Measurements from ENCODE around the gene XYLT1. TPM values are rescaled to one million over a fixed set of nuclear protein-coding genes. Genes with fewer than 3 reads are reported as not detected.
A peak's percentile ranks its signal among the peaks of the same experiment; 100 is the strongest.

XYLT1 gene
- total RNA-seq, 4 donors from 2014 or later = 6.6 to 17.2 (median 10.0) TPM

DNA sequence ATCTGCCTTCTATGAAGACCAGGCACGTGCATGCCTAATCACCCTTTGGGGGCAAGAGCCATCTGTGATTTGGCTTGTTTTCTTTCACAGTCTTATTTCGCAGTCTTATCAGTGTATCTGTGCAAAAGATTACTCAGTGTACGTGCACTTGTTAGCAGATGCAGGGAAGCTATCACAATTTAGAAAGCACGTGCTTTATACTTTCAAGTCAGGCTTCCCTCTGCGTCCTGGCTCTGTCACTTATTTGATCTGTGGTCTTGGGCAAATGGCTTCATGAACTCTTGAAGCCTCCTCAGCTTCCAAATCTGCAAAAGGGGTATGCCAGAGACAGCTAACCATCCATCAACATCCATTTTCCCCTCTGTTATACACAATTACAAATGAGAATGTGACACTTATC, 246.4 kb downstream of the XYLT1 start:
- intact Hi-C loops (cut with DNase I) = loop anchor here (10.0 kb wide), 1 partner anchor 250 kb away; the partner anchor contains the start of gene XYLT1
- Histone ChIP-seq H3K27ac (peak overlapping the region in 2 of 4 donors; percentile 60 to 68), H3K9me3 (no peaks in the 10 kb centered on the region), H3K4me3 (no peak overlapping the region), H3K36me3 (no peaks in the 10 kb centered on the region), H3K4me1 (peaks cover 14 to 62% (median 23%) of the 10 kb centered on the region in 3 donors), H3K27me3 (no peaks in the 10 kb centered on the region)
- no peak for DNase-seq
- TF ChIP-seq, protein P1, sequence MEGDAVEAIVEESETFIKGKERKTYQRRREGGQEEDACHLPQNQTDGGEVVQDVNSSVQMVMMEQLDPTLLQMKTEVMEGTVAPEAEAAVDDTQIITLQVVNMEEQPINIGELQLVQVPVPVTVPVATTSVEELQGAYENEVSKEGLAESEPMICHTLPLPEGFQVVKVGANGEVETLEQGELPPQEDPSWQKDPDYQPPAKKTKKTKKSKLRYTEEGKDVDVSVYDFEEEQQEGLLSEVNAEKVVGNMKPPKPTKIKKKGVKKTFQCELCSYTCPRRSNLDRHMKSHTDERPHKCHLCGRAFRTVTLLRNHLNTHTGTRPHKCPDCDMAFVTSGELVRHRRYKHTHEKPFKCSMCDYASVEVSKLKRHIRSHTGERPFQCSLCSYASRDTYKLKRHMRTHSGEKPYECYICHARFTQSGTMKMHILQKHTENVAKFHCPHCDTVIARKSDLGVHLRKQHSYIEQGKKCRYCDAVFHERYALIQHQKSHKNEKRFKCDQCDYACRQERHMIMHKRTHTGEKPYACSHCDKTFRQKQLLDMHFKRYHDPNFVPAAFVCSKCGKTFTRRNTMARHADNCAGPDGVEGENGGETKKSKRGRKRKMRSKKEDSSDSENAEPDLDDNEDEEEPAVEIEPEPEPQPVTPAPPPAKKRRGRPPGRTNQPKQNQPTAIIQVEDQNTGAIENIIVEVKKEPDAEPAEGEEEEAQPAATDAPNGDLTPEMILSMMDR (IDR thresholded peaks at IDR 0.05) = no peak
- no peak for TF ChIP-seq POLR2A (IDR thresholded peaks at IDR 0.05)
- 76 to 78% methylated on average over 5 of the region's 5 CpGs for WGBS, 2 donors

DNA sequence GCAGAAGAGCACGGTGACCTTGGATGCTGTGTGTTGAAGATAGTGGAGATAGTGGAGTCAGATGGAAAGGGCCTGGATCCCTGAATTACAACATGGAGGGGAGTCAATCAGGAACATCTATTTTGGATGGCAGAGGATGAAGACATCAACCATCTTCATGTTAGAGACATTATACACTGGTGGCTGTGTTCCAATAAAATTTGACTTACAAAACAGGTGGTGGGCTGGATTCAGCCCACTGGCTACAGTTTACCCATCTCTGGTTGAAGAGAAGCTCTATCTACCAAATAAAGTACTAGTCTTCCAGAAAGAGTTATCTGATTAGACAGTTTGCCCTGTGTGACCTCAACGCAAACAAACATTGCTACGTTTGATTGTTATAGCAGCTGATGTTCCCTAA, 247.2 kb downstream of the XYLT1 start:
- TF ChIP-seq, protein P1 (IDR thresholded peaks at IDR 0.05) = no peak
- TF ChIP-seq POLR2A (IDR thresholded peaks at IDR 0.05) = no peak
- intact Hi-C loops (cut with DNase I) = loop anchor here (10.0 kb wide), 1 partner anchor 251 kb away; the partner anchor contains the start of gene XYLT1
- 76 to 96% methylated on average over 3 of the region's 3 CpGs for WGBS, 2 donors

DNA sequence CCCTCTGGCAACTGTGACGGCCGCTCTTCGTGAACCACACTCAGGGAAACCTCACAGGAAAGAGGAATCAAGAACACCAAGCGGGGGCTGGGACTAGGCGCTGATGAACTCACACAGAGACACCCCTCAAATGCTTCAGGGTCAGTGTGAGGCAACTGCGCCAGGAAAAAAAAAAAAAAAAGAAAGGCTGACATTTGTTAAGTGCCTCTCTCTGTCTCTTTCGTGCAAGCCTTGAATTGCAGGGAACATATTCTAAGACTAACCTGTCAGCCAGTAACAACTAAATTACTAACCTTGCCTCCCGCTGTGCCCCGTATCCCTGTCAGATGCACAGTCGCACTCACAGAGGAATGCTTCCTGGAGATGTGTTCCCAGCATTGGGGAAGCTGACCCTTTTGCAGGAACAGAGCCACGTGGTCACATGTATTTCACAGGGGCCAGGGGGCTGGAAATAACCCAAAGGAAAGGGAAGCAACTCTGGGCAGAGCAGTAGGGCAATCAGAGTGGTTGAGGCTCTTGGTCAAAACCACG, 247.8 kb downstream of the XYLT1 start:
- WGBS, 2 donors = 71 to 75% methylated on average over 12 of the region's 12 CpGs
- TF ChIP-seq, protein P1 (IDR thresholded peaks at IDR 0.05) = no peak
- TF ChIP-seq POLR2A (IDR thresholded peaks at IDR 0.05) = no peak
- H3K4me1 ChIP-seq = peaks cover 8 to 50% (median 18%) of the 10 kb centered on the region in 3 donors
- H3K4me3 ChIP-seq = no peak overlapping the region
- no peak for DNase-seq
- intact Hi-C loops (cut with DNase I) = loop anchor here (10.0 kb wide), 1 partner anchor 252 kb away; the partner anchor contains the start of gene XYLT1
- no peaks in the 10 kb centered on the region for H3K36me3 ChIP-seq
- H3K9me3 ChIP-seq = no peaks in the 10 kb centered on the region
- no peaks in the 10 kb centered on the region for H3K27me3 ChIP-seq
- H3K27ac ChIP-seq = peak overlapping the region in 2 of 4 donors; percentile 7 to 27

More for the DNA sequence above, 247.2 kb downstream of the XYLT1 start:
- Histone ChIP-seq H3K36me3 (no peaks in the 10 kb centered on the region), H3K27ac (peak overlapping the region in 1 of 4 donors; percentile 60), H3K4me1 (peaks cover 8 to 54% (median 18%) of the 10 kb centered on the region in 3 donors), H3K27me3 (no peaks in the 10 kb centered on the region), H3K9me3 (no peaks in the 10 kb centered on the region), H3K4me3 (no peak overlapping the region)
- DNase-seq = no peak

DNA sequence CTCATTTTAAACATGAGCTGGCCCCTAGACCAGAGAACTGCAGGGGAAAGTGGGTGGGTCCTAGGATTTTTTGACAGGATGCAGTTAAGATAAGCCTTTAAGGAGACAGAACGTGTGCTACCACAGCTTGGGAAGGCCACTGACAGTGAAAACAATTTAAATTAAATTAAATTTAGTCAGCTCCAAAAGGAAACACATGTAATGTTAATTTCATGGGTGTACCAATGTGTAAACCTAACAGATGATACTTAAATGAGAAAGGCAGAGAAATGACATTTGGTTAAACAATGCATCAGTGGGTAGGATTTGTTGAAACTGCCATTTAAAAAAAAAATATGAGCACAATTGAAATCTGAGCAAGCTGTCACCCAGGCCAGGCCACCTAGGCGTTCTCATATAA, 250.8 kb downstream of the XYLT1 start:
- DNase-seq = no peak
- intact Hi-C loops (cut with DNase I) = loop anchor here (10.0 kb wide), 1 partner anchor 255 kb away; the partner anchor contains the start of gene XYLT1
- 75 to 81% methylated on average over 2 of the region's 2 CpGs for WGBS, 2 donors

DNA sequence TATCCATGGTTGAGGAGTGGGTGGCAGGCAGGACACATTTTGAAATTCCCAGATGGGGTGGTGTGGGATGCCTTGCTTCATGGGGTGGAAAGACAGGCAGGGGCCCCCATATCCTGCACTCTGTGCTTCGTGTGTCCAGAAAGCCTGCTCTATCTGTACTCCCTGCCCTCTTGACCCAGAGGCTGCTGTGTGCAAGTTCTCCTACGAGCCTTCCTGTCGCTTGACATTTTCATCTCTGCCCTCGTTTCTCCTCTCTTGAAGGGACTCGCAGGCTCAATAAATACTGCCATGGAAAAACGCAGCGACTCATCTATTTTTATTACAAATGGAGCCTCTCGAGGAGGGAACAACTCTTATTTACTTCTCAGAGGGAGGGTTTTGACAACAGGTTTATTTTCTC, 254.8 kb downstream of the XYLT1 start:
- H3K4me1 ChIP-seq = no peaks in the 10 kb centered on the region
- no peak overlapping the region for H3K27ac ChIP-seq
- WGBS, 2 donors = 62 to 81% methylated on average over 8 of the region's 8 CpGs
- H3K27me3 ChIP-seq = no peaks in the 10 kb centered on the region
- TF ChIP-seq, protein P1 (IDR thresholded peaks at IDR 0.05) = no peak
- no peak for TF ChIP-seq POLR2A (IDR thresholded peaks at IDR 0.05)
- intact Hi-C loops (cut with DNase I) = no loop called here
- H3K9me3 ChIP-seq = peaks cover 0 to 9% (median 0%) of the 10 kb centered on the region in 3 donors
- no peak for DNase-seq
- H3K36me3 ChIP-seq = peaks cover 0 to 11% (median 0%) of the 10 kb centered on the region in 3 donors
- no peak overlapping the region for H3K4me3 ChIP-seq

More for the DNA sequence above, 250.8 kb downstream of the XYLT1 start:
- Histone ChIP-seq H3K27ac (no peak overlapping the region), H3K36me3 (peaks cover 0 to under 1% (median 0%) of the 10 kb centered on the region in 3 donors), H3K4me1 (peaks cover 7 to 22% (median 8%) of the 10 kb centered on the region in 3 donors), H3K4me3 (no peak overlapping the region), H3K27me3 (no peaks in the 10 kb centered on the region), H3K9me3 (no peaks in the 10 kb centered on the region)
- TF ChIP-seq, protein P1 (IDR thresholded peaks at IDR 0.05) = no peak
- TF ChIP-seq POLR2A (IDR thresholded peaks at IDR 0.05) = no peak

All from esophagus squamous epithelium (tissue), 5 donors.